CD4-positive, alpha-beta T cell (primary cell): ENCODE results near the gene TUBB4B. TPM values are rescaled to one million over a fixed set of nuclear protein-coding genes. Genes with fewer than 3 reads are reported as not detected.
"Not testable (repeated sequence)": the region's sequence is repeated elsewhere in the genome, so short reads cannot be mapped to it uniquely, and the experiment has no call there.

Source experiments
- ATAC-seq: fragments of 200-7000 bp; cut with Tn5 transposase; one replicate; pipeline ENCODE4 v1.10.0; 2022; ENCODE audit warnings: mild to moderate bottlenecking; ENCODE audit not compliant: poor library complexity
- CTCF ChIA-PET: fragments of 350-600 bp; sonication (Branson Sonifier 250); formaldehyde crosslinking; loops from one replicate; lab custom pipeline; 2021; ENCODE audit warnings: antibody characterized with exemption, inconsistent platforms; lab: Charles Lee
- POLR2A ChIA-PET: fragments of 350-600 bp; sonication (Branson Sonifier 250); formaldehyde crosslinking; loops from one replicate; lab custom pipeline; 2021; ENCODE audit warnings: antibody characterized with exemption, inconsistent platforms; lab: Charles Lee
- DNase-seq, 14 experiments: peaks; one replicate each; pipeline ENCODE4 v3.0.0-alpha.2; 2013 to 2020; ENCODE audit warnings: mixed read lengths in 2 of 14
- H3K27ac ChIP-seq, 2 donors: one replicate each; pipeline versions ENCODE4 v1.5.1 to v1.7.0; 2013; ENCODE audit warnings: low read length in 2 of 2, low read depth in 1 of 2, mild to moderate bottlenecking in 1 of 2
- H3K27me3 ChIP-seq, 2 experiments: 1 replicate in 1 of 2; 2 replicates in 1 of 2; pipeline versions ENCODE4 v1.6.1 to v1.7.0; 2013; ENCODE audit warnings: low read length in 2 of 2, control low read depth in 1 of 2, mild to moderate bottlenecking in 1 of 2, moderate library complexity in 1 of 2; ENCODE audit not compliant: insufficient read depth in 2 of 2, control insufficient read depth in 1 of 2
- H3K36me3 ChIP-seq: one replicate; pipeline ENCODE4 v1.6.1; 2013; ENCODE audit warnings: low read length, control low read depth; ENCODE audit not compliant: insufficient read depth
- H3K4me1 ChIP-seq: one replicate; pipeline ENCODE4 v1.6.1; 2013; ENCODE audit warnings: low read length, control low read depth; ENCODE audit not compliant: insufficient read depth
- H3K4me3 ChIP-seq: one replicate; pipeline ENCODE4 v1.5.1; 2013; ENCODE audit warnings: mild to moderate bottlenecking, low read length, moderate library complexity
- H3K9me3 ChIP-seq, 2 experiments: 1 replicate in 1 of 2; 2 replicates in 1 of 2; pipeline versions ENCODE4 v1.6.1 to v1.7.0; 2013; ENCODE audit warnings: low read length in 2 of 2, mild to moderate bottlenecking in 2 of 2, control low read depth in 1 of 2, moderate library complexity in 1 of 2; ENCODE audit not compliant: control insufficient read depth in 1 of 2, insufficient read depth in 1 of 2
- H3K27ac Mint-ChIP-seq: one replicate; pipeline ENCODE4 v1.8.0; 2020; ENCODE audit warnings: mixed read lengths
- H3K27me3 Mint-ChIP-seq: one replicate; pipeline ENCODE4 v1.8.0; 2021; ENCODE audit warnings: mixed read lengths
- H3K36me3 Mint-ChIP-seq: one replicate; pipeline ENCODE4 v1.8.0; 2021; ENCODE audit warnings: low read depth, mixed read lengths
- H3K4me1 Mint-ChIP-seq: one replicate; pipeline ENCODE4 v1.8.0; 2021; ENCODE audit warnings: low read depth, mixed read lengths
- H3K4me3 Mint-ChIP-seq: one replicate; pipeline ENCODE4 v1.8.0; 2020; ENCODE audit warnings: mild to moderate bottlenecking, mixed read lengths
- H3K9me3 Mint-ChIP-seq: one replicate; pipeline ENCODE4 v1.8.0; 2020; ENCODE audit warnings: mixed read lengths
- intact Hi-C, 2 experiments: fragments of 100-400 bp; cut with DNase I in 1 of 2; cut with micrococcal nuclease in 1 of 2; formaldehyde crosslinking; loops; one replicate each; pipeline versions ENCODE4 v1.15.1 to v1.9.0; 2023 to 2025; cut with DNase I, micrococcal nuclease
- total RNA-seq, 174 experiments: library from RNA in 2 of 174; stranded (reverse) in 2 of 174; gene quantifications; one replicate each; pipeline ENCODE4 v1.2.3 and lab custom pipeline; 2021 to 2026
- TF ChIP-seq, protein P1 (sequence below): fragments of 200-600 bp; IDR thresholded peaks from one replicate; pipeline ENCODE4 v1.8.0; 2022; ENCODE audit warnings: antibody characterized with exemption, mild to moderate bottlenecking

The TUBB4B gene
- total RNA-seq, 2 experiments from 2014 or later, result 93.8 to 98.2 TPM

DNA sequence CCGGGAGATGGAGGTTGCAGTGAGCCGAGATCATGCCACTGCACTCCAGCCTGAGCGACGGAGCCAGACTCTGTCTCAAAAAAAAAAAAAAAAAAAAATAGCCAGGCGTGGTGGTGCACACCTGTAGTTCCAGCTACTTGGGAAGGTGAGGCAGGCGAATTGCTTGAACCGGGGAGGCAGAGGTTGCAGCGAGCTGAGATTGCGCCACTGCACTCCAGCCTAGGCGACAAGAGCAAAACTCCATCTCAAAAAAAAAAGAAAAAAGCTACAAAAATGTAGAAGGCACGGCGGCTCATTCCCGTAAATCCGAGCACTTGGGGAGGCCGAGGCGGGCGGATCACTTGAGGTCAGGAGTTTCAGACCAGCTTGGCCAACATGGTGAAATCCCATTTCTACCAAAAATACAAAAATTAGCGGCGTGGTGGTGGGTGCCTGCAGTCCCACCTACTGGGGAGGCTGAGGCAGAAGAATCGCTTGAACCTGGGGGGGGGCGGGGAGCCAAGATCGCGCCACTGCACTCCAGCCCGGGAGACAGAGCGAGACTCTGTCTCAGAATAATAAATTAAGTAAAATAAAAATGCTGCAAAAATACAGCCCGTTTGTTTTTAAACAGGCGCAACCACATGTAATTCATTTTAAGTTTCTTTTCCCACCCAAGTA lies 1.4 kb upstream of the TUBB4B start:
- POLR2A ChIA-PET, result interaction anchor here (0.8 to 2.5 kb wide), 21 partner anchors 12 to 357 kb away, joined by 3 to 63 read pairs (median 7); partner anchors contain the start of genes ANAPC2, DPP7, EXD3 and MAN1B1
- intact Hi-C loops, result loop anchor here in 1 of 2 experiments (1.0 to 5.0 kb wide), 4 partner anchors 16 to 452 kb away; partner anchors contain the start of genes ANAPC2 and SSNA1
- peak overlapping the region; percentile 60 for H3K4me3 ChIP-seq
- not testable (repeated sequence) for H3K9me3 Mint-ChIP-seq, H3K27me3 Mint-ChIP-seq, ATAC-seq, H3K27me3 ChIP-seq, DNase-seq, H3K9me3 ChIP-seq
- Mint-ChIP-seq H3K27ac (peak overlapping the region; percentile 67), H3K4me1 (peaks cover 17% of the 10 kb centered on the region), H3K36me3 (peaks cover 22% of the 10 kb centered on the region), H3K4me3 (peak overlapping the region; percentile 80)
- CTCF ChIA-PET, result interaction anchor here (0.7 to 1.8 kb wide), 4 partner anchors 15 to 50 kb away, joined by 3 to 5 read pairs (median 4); no protein-coding TSS in a partner anchor
- H3K27ac ChIP-seq, result peak overlapping the region; percentile 55 to 84
- H3K36me3 ChIP-seq, result peaks cover 21% of the 10 kb centered on the region
- H3K4me1 ChIP-seq, result peaks cover 68% of the 10 kb centered on the region

DNA sequence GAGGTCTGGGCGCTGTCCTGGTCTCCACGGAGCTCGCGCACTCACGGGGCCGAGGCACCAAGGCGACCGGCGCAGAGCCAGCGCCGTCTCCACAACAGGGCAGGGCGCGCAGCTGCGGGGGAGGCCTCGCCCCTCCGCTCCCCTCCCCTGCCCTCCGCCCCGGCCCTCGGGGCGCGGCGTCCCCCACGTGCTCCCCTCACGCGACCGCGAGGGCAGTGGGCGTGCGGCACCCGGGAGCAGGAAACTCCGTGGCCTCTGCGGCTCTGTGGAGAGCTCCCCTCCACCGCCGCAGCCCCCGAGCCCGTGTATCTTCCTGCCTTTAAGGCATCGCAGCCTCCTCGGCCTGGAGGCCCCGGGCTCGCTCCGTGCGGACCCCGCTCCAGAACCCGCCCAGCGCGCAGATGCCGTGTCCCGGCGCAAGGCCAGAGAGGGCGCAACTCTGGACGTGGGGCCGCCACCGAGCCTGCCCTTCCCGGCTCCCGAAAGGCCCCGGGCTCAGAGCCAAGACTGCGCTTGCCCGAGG lies 708 bp upstream of the TUBB4B start:
- Histone ChIP-seq H3K9me3 (no peaks in the 10 kb centered on the region), H3K27ac (peak overlapping the region; percentile 64 to 84), H3K27me3 (no peaks in the 10 kb centered on the region), H3K4me1 (peaks cover 68% of the 10 kb centered on the region), H3K36me3 (peaks cover 21% of the 10 kb centered on the region), H3K4me3 (peak overlapping the region; percentile 60)
- H3K9me3 Mint-ChIP-seq, result no peaks in the 10 kb centered on the region
- peaks cover 17% of the 10 kb centered on the region for H3K4me1 Mint-ChIP-seq
- ChIA-PET POLR2A (interaction anchor here (0.6 to 2.5 kb wide), 36 partner anchors 11 to 831 kb away, joined by 3 to 63 read pairs (median 4); partner anchors contain the start of genes ANAPC2, DPP7, EXD3 and MAN1B1), CTCF (interaction anchor here (0.9 to 1.8 kb wide), 3 partner anchors 14 to 51 kb away, joined by 3 to 5 read pairs (median 4); no protein-coding TSS in a partner anchor)
- intact Hi-C loops, result loop anchor here in 1 of 2 experiments (1.0 kb wide), 1 partner anchor 17 kb away; no protein-coding TSS in a partner anchor
- no peaks in the 10 kb centered on the region for H3K27me3 Mint-ChIP-seq
- peak overlapping the region; percentile 80 for H3K4me3 Mint-ChIP-seq
- peak in 13 of 14 experiments; percentile 43 to 91 (median 62) for DNase-seq
- peak overlapping the region; percentile 89 for H3K27ac Mint-ChIP-seq
- ATAC-seq, result peak; percentile 12
- TF ChIP-seq, protein P1, sequence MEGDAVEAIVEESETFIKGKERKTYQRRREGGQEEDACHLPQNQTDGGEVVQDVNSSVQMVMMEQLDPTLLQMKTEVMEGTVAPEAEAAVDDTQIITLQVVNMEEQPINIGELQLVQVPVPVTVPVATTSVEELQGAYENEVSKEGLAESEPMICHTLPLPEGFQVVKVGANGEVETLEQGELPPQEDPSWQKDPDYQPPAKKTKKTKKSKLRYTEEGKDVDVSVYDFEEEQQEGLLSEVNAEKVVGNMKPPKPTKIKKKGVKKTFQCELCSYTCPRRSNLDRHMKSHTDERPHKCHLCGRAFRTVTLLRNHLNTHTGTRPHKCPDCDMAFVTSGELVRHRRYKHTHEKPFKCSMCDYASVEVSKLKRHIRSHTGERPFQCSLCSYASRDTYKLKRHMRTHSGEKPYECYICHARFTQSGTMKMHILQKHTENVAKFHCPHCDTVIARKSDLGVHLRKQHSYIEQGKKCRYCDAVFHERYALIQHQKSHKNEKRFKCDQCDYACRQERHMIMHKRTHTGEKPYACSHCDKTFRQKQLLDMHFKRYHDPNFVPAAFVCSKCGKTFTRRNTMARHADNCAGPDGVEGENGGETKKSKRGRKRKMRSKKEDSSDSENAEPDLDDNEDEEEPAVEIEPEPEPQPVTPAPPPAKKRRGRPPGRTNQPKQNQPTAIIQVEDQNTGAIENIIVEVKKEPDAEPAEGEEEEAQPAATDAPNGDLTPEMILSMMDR, result no peak
- H3K36me3 Mint-ChIP-seq, result peaks cover 22% of the 10 kb centered on the region

DNA sequence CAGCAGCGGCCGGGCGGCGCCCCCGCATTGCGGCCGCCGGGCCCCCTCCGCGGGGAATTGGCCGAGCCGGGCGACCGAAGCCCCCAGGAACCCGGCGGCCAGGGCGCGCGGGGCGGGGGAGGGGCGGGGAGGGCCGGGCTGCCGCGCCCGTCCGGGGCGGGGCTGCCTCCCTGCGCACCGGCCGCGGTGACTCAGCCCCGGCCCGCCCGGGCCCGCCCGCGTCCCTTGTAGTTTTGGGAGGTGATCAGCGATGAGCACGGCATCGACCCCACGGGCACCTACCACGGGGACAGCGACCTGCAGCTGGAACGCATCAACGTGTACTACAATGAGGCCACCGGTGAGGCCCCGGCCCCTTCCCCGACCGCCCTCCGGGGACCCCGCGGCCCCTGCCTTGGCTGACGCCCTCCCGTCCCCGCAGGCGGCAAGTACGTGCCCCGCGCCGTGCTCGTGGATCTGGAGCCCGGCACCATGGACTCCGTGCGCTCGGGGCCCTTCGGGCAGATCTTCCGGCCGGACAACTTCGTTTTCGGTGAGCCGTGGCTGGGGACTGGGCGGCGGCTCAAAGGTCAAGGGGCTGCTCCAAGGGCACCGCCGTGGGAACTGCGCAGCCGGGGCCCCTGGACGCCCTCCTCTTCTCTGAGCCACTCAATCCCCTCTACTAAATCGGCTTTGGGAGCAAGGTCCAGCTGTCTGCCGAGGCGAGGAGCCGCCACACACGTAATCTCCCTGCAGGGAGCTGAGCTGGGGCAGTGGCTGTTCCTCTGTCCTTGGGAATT lies 592 bp downstream of the TUBB4B start:
- H3K4me1 ChIP-seq, result peaks cover 57% of the 10 kb centered on the region
- H3K4me1 Mint-ChIP-seq, result peaks cover 17% of the 10 kb centered on the region
- TF ChIP-seq, protein P1, result no peak
- no peaks in the 10 kb centered on the region for H3K9me3 ChIP-seq
- ATAC-seq (peak; percentile 14), DNase-seq (peak in 13 of 14 experiments; percentile 43 to 84 (median 72))
- peak overlapping the region in 1 of 2 donors; percentile 53 for H3K27ac ChIP-seq
- H3K4me3 Mint-ChIP-seq, result peak overlapping the region; percentile 85
- ChIA-PET CTCF (interaction anchor here (1.3 to 1.8 kb wide), 2 partner anchors 13 to 52 kb away, joined by 4 to 5 read pairs; partner anchors contain the start of gene NELFB), POLR2A (interaction anchor here (0.8 to 3.3 kb wide), 22 partner anchors 12 to 423 kb away, joined by 3 to 63 read pairs (median 8); partner anchors contain the start of genes ANAPC2, DPP7, EXD3 and MAN1B1)
- no peaks in the 10 kb centered on the region for H3K27me3 ChIP-seq
- peaks cover 21% of the 10 kb centered on the region for H3K36me3 ChIP-seq
- H3K4me3 ChIP-seq, result peak overlapping the region; percentile 68
- intact Hi-C loops, result loop anchor here in 1 of 2 experiments (1.0 kb wide), 1 partner anchor 14 kb away; the partner anchor contains the start of gene NELFB
- no peaks in the 10 kb centered on the region for H3K27me3 Mint-ChIP-seq
- H3K27ac Mint-ChIP-seq, result peak overlapping the region; percentile 89
- H3K9me3 Mint-ChIP-seq, result no peaks in the 10 kb centered on the region
- peaks cover 22% of the 10 kb centered on the region for H3K36me3 Mint-ChIP-seq
